C4-2B (cell line): ENCODE measurements around the gene RPL13A.

Experiments
- H3K27ac ChIP-seq: fragments of 450-650 bp; 2 replicates; pipeline ENCODE4 v1.5.1; 2017
- CTCF ChIP-seq: fragments of 450-650 bp; conservative IDR thresholded peaks from 2 replicates; pipeline ENCODE4 v1.5.1; 2017; ENCODE audit warnings: mild to moderate bottlenecking
- ZFX ChIP-seq: fragments of 450-650 bp; IDR thresholded peaks from 2 replicates; pipeline ENCODE4 v1.6.1; 2017

Gene RPL13A

GRCh38 chr19:49533551-49534488 is 46.4 kb downstream of the RPL13A start:
- H3K27ac ChIP-seq = peak overlapping the region; percentile 59
- no peak for TF ChIP-seq ZFX
- TF ChIP-seq CTCF = no peak; the same call in 1 of the 2 replicates

GRCh38 chr19:49534632-49535385 is 47.4 kb downstream of the RPL13A start:
- no peak for TF ChIP-seq CTCF
- peak overlapping the region; percentile 59 for H3K27ac ChIP-seq

- no peak overlapping the region for H3K27ac ChIP-seq
- no peak for TF ChIP-seq ZFX
- TF ChIP-seq CTCF = no peak
Observed at GRCh38 chr19:49536921-49537462, 49.6 kb downstream of the RPL13A start.

- H3K27ac ChIP-seq = no peak overlapping the region
- TF ChIP-seq ZFX = no peak
- TF ChIP-seq CTCF = no peak
Observed at GRCh38 chr19:49538643-49539042, 51.2 kb downstream of the RPL13A start.

GRCh38 chr19:49539192-49539952 is 52.0 kb downstream of the RPL13A start:
- no peak for TF ChIP-seq ZFX
- TF ChIP-seq CTCF = no peak
- H3K27ac ChIP-seq = no peak overlapping the region
